Measurements from ENCODE around the gene GPSM3. TPM values are rescaled to one million over a fixed set of nuclear protein-coding genes. Genes with fewer than 3 reads are reported as not detected.

GPSM3 gene
- total and polyA plus RNA-seq, 2 of the 13 experiments (the other 11 are each of a cell fraction or from before 2014, with no cell fraction given): 0.18 to 6.2 TPM

DNA sequence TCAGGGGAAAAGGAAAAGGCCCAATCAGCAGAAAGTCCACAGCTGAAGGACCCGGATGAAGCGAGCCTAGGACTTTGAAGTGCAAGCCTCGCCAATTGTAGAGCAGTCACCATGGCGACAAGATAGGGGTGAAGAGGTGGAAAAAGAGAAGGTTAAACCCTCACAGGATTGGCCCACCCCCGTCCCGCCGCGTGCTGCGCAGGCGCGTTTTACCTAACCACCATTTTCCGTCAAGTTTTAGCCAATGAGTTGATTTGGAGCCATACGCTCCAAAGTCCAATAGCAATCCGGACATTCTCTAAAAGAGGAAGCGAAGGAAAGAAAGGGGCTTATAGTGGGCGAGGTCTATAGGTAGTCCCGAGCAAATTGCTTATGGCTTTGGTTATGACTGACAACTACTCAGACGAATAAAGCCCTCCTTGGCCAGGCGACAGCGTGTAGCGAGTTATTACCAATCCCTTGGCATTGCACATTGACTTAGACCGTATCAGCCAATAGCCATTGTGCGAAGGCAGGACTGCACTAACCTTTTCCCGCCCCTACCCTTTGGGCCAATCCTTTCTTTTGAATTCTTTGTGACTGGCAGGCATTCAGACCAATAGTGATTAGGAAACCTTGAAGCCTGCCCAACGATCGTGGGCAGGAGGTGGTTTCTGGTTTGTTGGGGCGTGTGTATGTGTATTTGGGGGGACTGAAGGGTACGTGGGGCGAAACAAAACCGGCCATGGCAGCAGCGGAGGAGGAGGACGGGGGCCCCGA lies 14.5 kb downstream of the GPSM3 start, which contains the start of gene RNF5 (continued):
- TF ChIP-seq, protein P1, sequence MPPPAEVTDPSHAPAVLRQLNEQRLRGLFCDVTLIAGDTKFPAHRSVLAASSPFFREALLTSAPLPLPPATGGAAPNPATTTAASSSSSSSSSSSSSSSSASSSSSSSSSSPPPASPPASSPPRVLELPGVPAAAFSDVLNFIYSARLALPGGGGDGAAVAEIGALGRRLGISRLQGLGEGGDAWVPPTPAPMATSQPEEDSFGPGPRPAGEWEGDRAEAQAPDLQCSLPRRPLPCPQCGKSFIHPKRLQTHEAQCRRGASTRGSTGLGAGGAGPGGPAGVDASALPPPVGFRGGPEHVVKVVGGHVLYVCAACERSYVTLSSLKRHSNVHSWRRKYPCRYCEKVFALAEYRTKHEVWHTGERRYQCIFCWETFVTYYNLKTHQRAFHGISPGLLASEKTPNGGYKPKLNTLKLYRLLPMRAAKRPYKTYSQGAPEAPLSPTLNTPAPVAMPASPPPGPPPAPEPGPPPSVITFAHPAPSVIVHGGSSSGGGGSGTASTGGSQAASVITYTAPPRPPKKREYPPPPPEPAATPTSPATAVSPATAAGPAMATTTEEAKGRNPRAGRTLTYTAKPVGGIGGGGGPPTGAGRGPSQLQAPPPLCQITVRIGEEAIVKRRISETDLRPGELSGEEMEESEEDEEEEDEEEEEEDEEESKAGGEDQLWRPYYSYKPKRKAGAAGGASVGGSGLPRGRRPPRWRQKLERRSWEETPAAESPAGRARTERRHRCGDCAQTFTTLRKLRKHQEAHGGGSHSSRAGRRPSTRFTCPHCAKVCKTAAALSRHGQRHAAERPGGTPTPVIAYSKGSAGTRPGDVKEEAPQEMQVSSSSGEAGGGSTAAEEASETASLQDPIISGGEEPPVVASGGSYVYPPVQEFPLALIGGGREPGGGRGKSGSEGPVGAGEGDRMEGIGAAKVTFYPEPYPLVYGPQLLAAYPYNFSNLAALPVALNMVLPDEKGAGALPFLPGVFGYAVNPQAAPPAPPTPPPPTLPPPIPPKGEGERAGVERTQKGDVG (CRISPR knock-in tag; IDR thresholded peaks at IDR 0.05; ENCODE audit: borderline replicate concordance): peak; percentile 10; the same call in 1 of the 2 replicates
- TF ChIP-seq HDAC2 (CRISPR knock-in tag; IDR thresholded peaks at IDR 0.05): no peak
- TF ChIP-seq, protein P2, sequence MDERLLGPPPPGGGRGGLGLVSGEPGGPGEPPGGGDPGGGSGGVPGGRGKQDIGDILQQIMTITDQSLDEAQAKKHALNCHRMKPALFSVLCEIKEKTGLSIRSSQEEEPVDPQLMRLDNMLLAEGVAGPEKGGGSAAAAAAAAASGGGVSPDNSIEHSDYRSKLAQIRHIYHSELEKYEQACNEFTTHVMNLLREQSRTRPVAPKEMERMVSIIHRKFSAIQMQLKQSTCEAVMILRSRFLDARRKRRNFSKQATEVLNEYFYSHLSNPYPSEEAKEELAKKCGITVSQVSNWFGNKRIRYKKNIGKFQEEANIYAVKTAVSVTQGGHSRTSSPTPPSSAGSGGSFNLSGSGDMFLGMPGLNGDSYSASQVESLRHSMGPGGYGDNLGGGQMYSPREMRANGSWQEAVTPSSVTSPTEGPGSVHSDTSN (CRISPR knock-in tag; IDR thresholded peaks at IDR 0.05): peak; percentile 98
- no peak for TF ChIP-seq TEAD2 (CRISPR knock-in tag; IDR thresholded peaks at IDR 0.05)
- no peak for TF ChIP-seq FLYWCH1 (CRISPR knock-in tag; IDR thresholded peaks at IDR 0.05)
- no peak for TF ChIP-seq EEA1 (CRISPR knock-in tag; IDR thresholded peaks at IDR 0.05; ENCODE audit: borderline replicate concordance)
- TF ChIP-seq, protein P3, sequence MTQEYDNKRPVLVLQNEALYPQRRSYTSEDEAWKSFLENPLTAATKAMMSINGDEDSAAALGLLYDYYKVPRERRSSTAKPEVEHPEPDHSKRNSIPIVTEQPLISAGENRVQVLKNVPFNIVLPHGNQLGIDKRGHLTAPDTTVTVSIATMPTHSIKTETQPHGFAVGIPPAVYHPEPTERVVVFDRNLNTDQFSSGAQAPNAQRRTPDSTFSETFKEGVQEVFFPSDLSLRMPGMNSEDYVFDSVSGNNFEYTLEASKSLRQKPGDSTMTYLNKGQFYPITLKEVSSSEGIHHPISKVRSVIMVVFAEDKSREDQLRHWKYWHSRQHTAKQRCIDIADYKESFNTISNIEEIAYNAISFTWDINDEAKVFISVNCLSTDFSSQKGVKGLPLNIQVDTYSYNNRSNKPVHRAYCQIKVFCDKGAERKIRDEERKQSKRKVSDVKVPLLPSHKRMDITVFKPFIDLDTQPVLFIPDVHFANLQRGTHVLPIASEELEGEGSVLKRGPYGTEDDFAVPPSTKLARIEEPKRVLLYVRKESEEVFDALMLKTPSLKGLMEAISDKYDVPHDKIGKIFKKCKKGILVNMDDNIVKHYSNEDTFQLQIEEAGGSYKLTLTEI (CRISPR knock-in tag; conservative IDR thresholded peaks at IDR 0.05): no peak
- TF ChIP-seq SMAD1 (CRISPR knock-in tag; IDR thresholded peaks at IDR 0.05; ENCODE audit: borderline replicate concordance, low read depth): no peak; the same call in 1 of the 2 replicates
- TF ChIP-seq ATF7-NPFF (CRISPR knock-in tag; IDR thresholded peaks at IDR 0.05; ENCODE audit: low read depth): 0 out of 2 replicates have a peak, but pooled peaks have one; percentile 16
- no peak for TF ChIP-seq ZNF382 (CRISPR knock-in tag; IDR thresholded peaks at IDR 0.05; ENCODE audit: borderline replicate concordance)
- TF ChIP-seq HDAC6 (IDR thresholded peaks at IDR 0.05; ENCODE audit: low read depth, low read length): no peak
- TF ChIP-seq ZNF207 (IDR thresholded peaks at IDR 0.05; ENCODE audit: borderline replicate concordance): no peak
- no peak for TF ChIP-seq MIER3 (CRISPR knock-in tag; IDR thresholded peaks at IDR 0.05; ENCODE audit: borderline replicate concordance)
- TF ChIP-seq KLF9 (CRISPR knock-in tag; IDR thresholded peaks at IDR 0.05; ENCODE audit: low read depth): 0 out of 2 replicates have a peak, but pooled peaks have one; percentile 10
- TF ChIP-seq, protein P4, sequence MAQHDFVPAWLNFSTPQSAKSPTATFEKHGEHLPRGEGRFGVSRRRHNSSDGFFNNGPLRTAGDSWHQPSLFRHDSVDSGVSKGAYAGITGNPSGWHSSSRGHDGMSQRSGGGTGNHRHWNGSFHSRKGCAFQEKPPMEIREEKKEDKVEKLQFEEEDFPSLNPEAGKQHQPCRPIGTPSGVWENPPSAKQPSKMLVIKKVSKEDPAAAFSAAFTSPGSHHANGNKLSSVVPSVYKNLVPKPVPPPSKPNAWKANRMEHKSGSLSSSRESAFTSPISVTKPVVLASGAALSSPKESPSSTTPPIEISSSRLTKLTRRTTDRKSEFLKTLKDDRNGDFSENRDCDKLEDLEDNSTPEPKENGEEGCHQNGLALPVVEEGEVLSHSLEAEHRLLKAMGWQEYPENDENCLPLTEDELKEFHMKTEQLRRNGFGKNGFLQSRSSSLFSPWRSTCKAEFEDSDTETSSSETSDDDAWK (CRISPR knock-in tag; IDR thresholded peaks at IDR 0.05): no peak
- no peak for TF ChIP-seq ONECUT2 (CRISPR knock-in tag; IDR thresholded peaks at IDR 0.05)
- TF ChIP-seq ZNF34 (CRISPR knock-in tag; IDR thresholded peaks at IDR 0.05; ENCODE audit: borderline replicate concordance): no peak
- TF ChIP-seq SALL1 (CRISPR knock-in tag; IDR thresholded peaks at IDR 0.05): peak; percentile 50
- TF ChIP-seq ZNF652 (CRISPR knock-in tag; IDR thresholded peaks at IDR 0.05; ENCODE audit: borderline replicate concordance, low read depth): no peak
- TF ChIP-seq REPIN1 (CRISPR knock-in tag; IDR thresholded peaks at IDR 0.05; ENCODE audit: borderline replicate concordance, low read depth): peak; percentile 69; the same call in 1 of the 2 replicates
- TF ChIP-seq ZNF460 (CRISPR knock-in tag; IDR thresholded peaks at IDR 0.05; ENCODE audit: borderline replicate concordance): no peak
- TF ChIP-seq ZMYM4 (CRISPR knock-in tag; IDR thresholded peaks at IDR 0.05): peak; percentile 12
- TF ChIP-seq ZIK1 (CRISPR knock-in tag; IDR thresholded peaks at IDR 0.05; ENCODE audit: borderline replicate concordance, low read depth): peak; percentile 3; the same call in 1 of the 2 replicates
